ENCODE measurements around the gene TMEM248.

DNA sequence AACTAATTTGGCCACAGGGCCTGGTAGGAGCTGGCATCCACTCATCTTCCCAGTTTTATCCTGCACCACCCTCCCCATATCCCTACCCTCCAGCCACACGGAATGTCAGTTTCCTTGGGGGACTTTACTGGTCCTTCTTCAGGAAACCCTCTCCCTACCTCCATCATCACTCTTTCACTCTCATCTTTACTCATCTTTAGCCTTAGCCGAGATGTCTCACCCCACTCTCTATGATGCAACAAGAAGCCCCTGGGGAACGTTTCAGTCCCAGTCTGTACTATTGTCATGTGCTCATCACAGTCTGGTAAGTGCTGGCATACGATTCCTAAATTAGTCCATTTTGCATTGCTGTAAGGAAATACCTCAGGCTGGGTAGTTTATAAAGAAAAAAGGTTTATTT is 34.9 kb upstream of the TMEM248 start:
- no peak for TF ChIP-seq POLR2A (IDR thresholded peaks at IDR 0.05)
- TF ChIP-seq, protein P1, sequence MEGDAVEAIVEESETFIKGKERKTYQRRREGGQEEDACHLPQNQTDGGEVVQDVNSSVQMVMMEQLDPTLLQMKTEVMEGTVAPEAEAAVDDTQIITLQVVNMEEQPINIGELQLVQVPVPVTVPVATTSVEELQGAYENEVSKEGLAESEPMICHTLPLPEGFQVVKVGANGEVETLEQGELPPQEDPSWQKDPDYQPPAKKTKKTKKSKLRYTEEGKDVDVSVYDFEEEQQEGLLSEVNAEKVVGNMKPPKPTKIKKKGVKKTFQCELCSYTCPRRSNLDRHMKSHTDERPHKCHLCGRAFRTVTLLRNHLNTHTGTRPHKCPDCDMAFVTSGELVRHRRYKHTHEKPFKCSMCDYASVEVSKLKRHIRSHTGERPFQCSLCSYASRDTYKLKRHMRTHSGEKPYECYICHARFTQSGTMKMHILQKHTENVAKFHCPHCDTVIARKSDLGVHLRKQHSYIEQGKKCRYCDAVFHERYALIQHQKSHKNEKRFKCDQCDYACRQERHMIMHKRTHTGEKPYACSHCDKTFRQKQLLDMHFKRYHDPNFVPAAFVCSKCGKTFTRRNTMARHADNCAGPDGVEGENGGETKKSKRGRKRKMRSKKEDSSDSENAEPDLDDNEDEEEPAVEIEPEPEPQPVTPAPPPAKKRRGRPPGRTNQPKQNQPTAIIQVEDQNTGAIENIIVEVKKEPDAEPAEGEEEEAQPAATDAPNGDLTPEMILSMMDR (IDR thresholded peaks at IDR 0.05): no peak
